PC-3 (cell line): ENCODE results near the gene THNSL1. TPM values are rescaled to one million over a fixed set of nuclear protein-coding genes. Genes with fewer than 3 reads are reported as not detected.

Experiments
- ATAC-seq: fragments of 200-7000 bp; cut with Tn5 transposase; 2 replicates; pipeline ENCODE4 v1.9.1; 2020; ENCODE audit warnings: mild to moderate bottlenecking, moderate library complexity
- BruUV-seq: library from RNA; stranded (reverse); fragments of 400-500 nt; replicated peaks from 2 replicates; lab custom pipeline; 2021; lab: Mats Ljungman, UMichigan
- CTCF ChIA-PET: fragments of 300-600 bp; sonication (Branson Sonifier 250); formaldehyde crosslinking; loops from one replicate; lab custom pipeline; 2022; ENCODE audit warnings: antibody characterized with exemption; lab: Charles Lee
- POLR2A ChIA-PET: fragments of 300-600 bp; sonication (Branson Sonifier 250); formaldehyde crosslinking; loops from one replicate; lab custom pipeline; 2022; ENCODE audit warnings: antibody characterized with exemption; ENCODE audit not compliant: unreplicated experiment; lab: Charles Lee
- DNase-seq: peaks from one replicate; pipeline ENCODE4 v3.0.0-alpha.2; 2015
- H2AFZ ChIP-seq: fragments of 300-600 bp; sonication (generic); 2 replicates; pipeline ENCODE4 v1.6.0; 2016; ENCODE audit warnings: antibody characterized with exemption, low read length
- H3F3A ChIP-seq: fragments of 300-600 bp; sonication (generic); one replicate; pipeline ENCODE4 v1.6.0; 2017; ENCODE audit warnings: antibody characterized with exemption, low read length, control low read depth, mild to moderate bottlenecking; ENCODE audit not compliant: unreplicated experiment
- H3K27ac ChIP-seq: fragments of 300-600 bp; sonication (generic); 2 replicates; pipeline ENCODE4 v1.5.1; 2016; ENCODE audit warnings: mild to moderate bottlenecking, low read length
- H3K27me3 ChIP-seq: fragments of 300-600 bp; sonication (generic); 2 replicates; pipeline ENCODE4 v1.6.1; 2016; ENCODE audit warnings: low read length, mixed read lengths
- H3K36me3 ChIP-seq: fragments of 300-600 bp; sonication (generic); 2 replicates; pipeline ENCODE4 v1.6.1; 2016; ENCODE audit warnings: low read depth, mixed run types, low read length, mixed read lengths
- H3K4me1 ChIP-seq: fragments of 300-600 bp; sonication (generic); 2 replicates; pipeline ENCODE4 v1.5.1; 2016; ENCODE audit warnings: low read length; ENCODE audit not compliant: insufficient read depth
- H3K4me2 ChIP-seq: fragments of 300-600 bp; sonication (generic); 2 replicates; pipeline ENCODE4 v1.6.0; 2016; ENCODE audit warnings: low read length
- H3K4me3 ChIP-seq: fragments of 300-600 bp; sonication (generic); 2 replicates; pipeline ENCODE4 v1.5.1; 2016; ENCODE audit warnings: mild to moderate bottlenecking, low read length, mixed read lengths
- H3K79me2 ChIP-seq: fragments of 300-600 bp; sonication (generic); 2 replicates; pipeline ENCODE4 v1.6.1; 2017; ENCODE audit warnings: low read length, mixed read lengths
- H3K9ac ChIP-seq: fragments of 300-600 bp; sonication (generic); 2 replicates; pipeline ENCODE4 v1.6.0; 2016; ENCODE audit warnings: mild to moderate bottlenecking, low read length
- H3K9me2 ChIP-seq: fragments of 300-600 bp; sonication (generic); replicated peaks from 2 replicates; pipeline ENCODE4 v1.6.1; 2016; ENCODE audit warnings: mixed run types, low read length, mixed read lengths
- H3K9me3 ChIP-seq: fragments of 300-600 bp; sonication (generic); 2 replicates; pipeline ENCODE4 v1.6.1; 2016; ENCODE audit warnings: low read length, mixed read lengths
- H4K20me1 ChIP-seq: fragments of 300-600 bp; sonication (generic); 2 replicates; pipeline ENCODE4 v1.6.1; 2016; ENCODE audit warnings: low read length, mixed read lengths
- CTCF ChIP-seq: fragments of 300-600 bp; sonication (generic); conservative IDR thresholded peaks from 2 replicates; pipeline ENCODE4 v1.5.1; 2017; ENCODE audit warnings: antibody characterized with exemption, low read depth, mild to moderate bottlenecking, low read length
- EZH2 ChIP-seq: fragments of 300-600 bp; sonication (generic); IDR thresholded peaks from one replicate; pipeline ENCODE4 v1.6.1; 2017; ENCODE audit warnings: antibody characterized with exemption, mild to moderate bottlenecking, low read length; ENCODE audit not compliant: unreplicated experiment
- EZH2phosphoT487 ChIP-seq: fragments of 300-600 bp; sonication (generic); IDR thresholded peaks from 2 replicates; pipeline ENCODE4 v1.6.1; 2018; ENCODE audit warnings: mild to moderate bottlenecking, antibody characterized with exemption, low read length, borderline replicate concordance
- intact Hi-C: fragments of 100-400 bp; cut with micrococcal nuclease; formaldehyde crosslinking; loops from 2 replicates; pipeline ENCODE4 v1.9.0; 2023
- total RNA-seq: library from RNA; depleted of rRNA; stranded (reverse); fragments of >200 nt; gene quantifications from 2 replicates; pipeline ENCODE4 v1.2.3, GENCODE V29; 2014

THNSL1 gene
- total RNA-seq, 1 experiment from 2014 or later: 2.7 TPM

DNA sequence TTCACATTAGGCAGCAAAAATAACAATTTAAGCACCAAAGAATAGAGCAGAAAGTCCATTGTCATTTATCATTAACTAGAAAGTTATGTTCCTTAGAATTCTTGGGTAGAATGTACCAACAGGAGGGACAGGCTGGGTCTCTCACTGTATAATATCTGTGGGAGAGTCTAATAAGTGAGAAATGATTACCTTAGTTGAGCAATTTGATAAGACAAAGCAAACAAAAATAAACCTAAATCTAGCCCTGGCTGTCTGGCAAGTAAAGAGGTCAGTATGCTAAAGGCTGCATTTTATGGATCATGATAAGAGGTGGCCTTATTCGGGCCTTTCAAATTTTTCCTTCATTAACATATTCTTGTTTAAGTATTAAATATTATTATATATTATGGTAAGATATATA lies 35.6 kb downstream of the THNSL1 start:
- Histone ChIP-seq H4K20me1 (no peaks in the 10 kb centered on the region), H3K9ac (no peak overlapping the region), H3K4me3 (no peak overlapping the region), H3K9me3 (no peaks in the 10 kb centered on the region), H2AFZ (no peak overlapping the region), H3F3A (no peaks in the 10 kb centered on the region), H3K27me3 (no peaks in the 10 kb centered on the region), H3K27ac (no peak overlapping the region), H3K4me1 (no peaks in the 10 kb centered on the region), H3K9me2 (no peaks in the 10 kb centered on the region), H3K4me2 (no peak overlapping the region), H3K36me3 (no peaks in the 10 kb centered on the region), H3K79me2 (no peaks in the 10 kb centered on the region)
- DNase-seq (no peak), ATAC-seq (no peak)
- BruUV-seq: no TSS peak
- CTCF ChIA-PET: no interaction called here
- POLR2A ChIA-PET: no interaction called here
- TF ChIP-seq CTCF (no peak), EZH2 (no peak), EZH2phosphoT487 (no peak)
- intact Hi-C loops: no loop called here

DNA sequence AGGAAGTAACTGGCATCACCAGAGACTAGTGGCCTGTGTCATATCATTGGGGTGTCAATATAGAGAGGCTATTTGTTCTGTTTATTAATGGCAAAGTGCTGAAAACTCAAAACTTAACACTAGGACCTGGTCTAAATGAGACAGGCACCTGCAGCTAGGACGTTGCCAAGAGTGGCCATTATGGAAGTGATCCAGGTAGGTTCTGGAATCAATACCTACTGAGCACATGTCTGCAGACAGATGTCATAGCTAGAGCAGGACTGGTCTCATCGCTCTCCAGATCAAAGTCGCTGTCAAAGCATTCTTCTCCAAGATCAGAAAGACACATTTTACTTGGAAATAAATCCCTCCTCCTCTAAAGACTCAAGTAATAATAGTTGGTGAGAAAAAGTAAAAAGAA lies 40.3 kb downstream of the THNSL1 start:
- no peaks in the 10 kb centered on the region for H3K27me3 ChIP-seq
- H3K9me2 ChIP-seq: no peaks in the 10 kb centered on the region
- no TSS peak for BruUV-seq
- H4K20me1 ChIP-seq: no peaks in the 10 kb centered on the region
- CTCF ChIA-PET: no interaction called here
- POLR2A ChIA-PET: no interaction called here
- no peak overlapping the region for H3K4me3 ChIP-seq
- H3K27ac ChIP-seq: no peak overlapping the region
- no peaks in the 10 kb centered on the region for H3F3A ChIP-seq
- no peak overlapping the region for H2AFZ ChIP-seq
- H3K9me3 ChIP-seq: no peaks in the 10 kb centered on the region
- intact Hi-C loops: no loop called here
- no peaks in the 10 kb centered on the region for H3K79me2 ChIP-seq
- H3K4me1 ChIP-seq: peaks cover 21% of the 10 kb centered on the region
- no peak overlapping the region for H3K9ac ChIP-seq
- no peak for ATAC-seq
- no peak for DNase-seq
- H3K4me2 ChIP-seq: no peak overlapping the region
- no peaks in the 10 kb centered on the region for H3K36me3 ChIP-seq
- TF ChIP-seq CTCF (no peak), EZH2 (no peak), EZH2phosphoT487 (no peak)

GRCh38 chr10:25057886-25058285 lies 41.5 kb downstream of the THNSL1 start:
- no peaks in the 10 kb centered on the region for H4K20me1 ChIP-seq
- TF ChIP-seq EZH2phosphoT487: no peak
- no peak for TF ChIP-seq EZH2
- no peak for TF ChIP-seq CTCF
- no TSS peak for BruUV-seq
- H3K4me3 ChIP-seq: no peak overlapping the region
- H3K9me3 ChIP-seq: no peaks in the 10 kb centered on the region
- H3K36me3 ChIP-seq: no peaks in the 10 kb centered on the region
- H3K4me1 ChIP-seq: peaks cover 28% of the 10 kb centered on the region
- CTCF ChIA-PET: no interaction called here
- ATAC-seq: no peak
- no peaks in the 10 kb centered on the region for H3K79me2 ChIP-seq
- H3K27me3 ChIP-seq: no peaks in the 10 kb centered on the region
- no peaks in the 10 kb centered on the region for H3F3A ChIP-seq
- no peaks in the 10 kb centered on the region for H3K9me2 ChIP-seq
- no peak overlapping the region for H3K4me2 ChIP-seq
- H3K27ac ChIP-seq: no peak overlapping the region
- DNase-seq: no peak
- no peak overlapping the region for H2AFZ ChIP-seq
- POLR2A ChIA-PET: no interaction called here
- intact Hi-C loops: no loop called here
- no peak overlapping the region for H3K9ac ChIP-seq
